Measurements from ENCODE around the gene PHLPP2.

The PHLPP2 gene

GRCh38 chr16:71724320-71724751 is at the start of gene PHLPP2:
Gene PHLPP2 (minus strand): TSS chr16:71724701. CDS start chr16:71714795, 9,906 bp downstream.
- DNase-seq (ENCODE audit: low spot score): no peak
- FAIRE-seq: no peak

GRCh38 chr16:71771571-71771970 is 47.1 kb upstream of the PHLPP2 start:
- FAIRE-seq: no peak

GRCh38 chr16:71769222-71769621 is 44.7 kb upstream of the PHLPP2 start:
- FAIRE-seq (no peak), DNase-seq (ENCODE audit: low spot score) (no peak)

More at GRCh38 chr16:71771571-71771970, 47.1 kb upstream of the PHLPP2 start:
- DNase-seq (ENCODE audit: low spot score): no peak

DNA sequence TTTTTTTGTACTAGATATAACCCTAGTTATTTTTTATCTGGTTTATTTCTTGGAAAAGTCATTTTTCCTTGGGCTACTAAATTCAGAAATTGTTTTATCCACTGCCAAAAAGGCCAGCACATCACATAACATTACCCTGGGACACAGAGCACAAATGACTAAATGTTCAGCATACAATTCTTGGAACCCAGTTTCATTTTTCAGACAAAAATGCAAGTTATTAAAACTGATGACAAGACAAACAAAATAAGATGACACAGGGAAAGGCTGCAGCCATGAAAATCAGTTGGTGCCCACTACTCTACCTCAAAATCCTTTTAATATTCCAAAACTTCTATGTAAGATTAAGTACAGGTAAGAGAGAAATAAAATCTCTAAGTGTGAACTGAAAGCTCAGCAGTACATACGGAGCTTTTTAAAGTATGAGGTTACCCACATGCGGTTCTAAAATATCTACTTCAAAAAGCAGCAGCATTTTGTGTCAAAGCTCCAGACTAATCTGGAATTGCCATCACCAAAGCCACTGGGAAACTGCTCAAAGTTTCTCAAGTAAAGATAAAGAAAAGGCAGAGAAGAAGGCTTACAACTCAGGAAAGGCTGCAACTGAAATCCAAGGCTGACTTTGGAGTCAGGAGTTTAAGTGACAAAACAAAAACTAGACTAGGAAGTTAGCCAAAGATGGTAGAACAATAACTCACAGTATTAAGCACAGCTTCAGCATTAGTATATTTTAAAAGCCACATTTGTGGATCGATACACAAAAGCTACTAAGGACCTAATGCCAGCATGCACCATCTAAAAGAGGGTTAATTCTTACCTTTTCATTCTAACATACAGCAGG is 42.8 kb upstream of the PHLPP2 start:
- no peak for FAIRE-seq

GRCh38 chr16:71762186-71762585 is 37.7 kb upstream of the PHLPP2 start:
- DNase-seq (ENCODE audit: low spot score): no peak
- no peak for FAIRE-seq

More for the DNA sequence above, 42.8 kb upstream of the PHLPP2 start:
- no peak for DNase-seq (ENCODE audit: low spot score)

GRCh38 chr16:71761097-71761496 is 36.6 kb upstream of the PHLPP2 start:
- FAIRE-seq: no peak
- DNase-seq (ENCODE audit: low spot score): no peak

DNA sequence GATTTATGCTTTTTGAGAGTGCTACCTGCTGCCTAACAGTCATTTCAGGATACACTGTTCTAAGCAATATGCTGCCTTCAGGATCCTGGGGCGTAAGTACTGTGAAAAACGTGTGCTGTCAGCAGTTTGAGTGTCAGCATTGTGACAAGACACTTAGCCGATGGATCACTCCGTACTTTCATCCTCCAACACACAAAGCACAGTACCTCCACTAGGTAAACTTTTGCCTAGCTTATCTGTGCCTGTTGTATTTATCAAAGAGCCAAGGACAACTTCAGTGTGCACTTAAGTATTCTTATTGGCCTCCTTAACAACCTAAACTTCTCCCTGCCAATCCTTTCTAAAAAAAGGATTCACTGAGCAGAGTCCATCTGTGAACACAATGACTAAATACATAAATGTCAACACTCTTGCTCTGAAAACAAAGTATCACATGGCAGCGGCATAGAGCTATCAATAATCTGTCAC is 33.8 kb upstream of the PHLPP2 start:
- no peak for DNase-seq (ENCODE audit: low spot score)
- no peak for FAIRE-seq

DNA sequence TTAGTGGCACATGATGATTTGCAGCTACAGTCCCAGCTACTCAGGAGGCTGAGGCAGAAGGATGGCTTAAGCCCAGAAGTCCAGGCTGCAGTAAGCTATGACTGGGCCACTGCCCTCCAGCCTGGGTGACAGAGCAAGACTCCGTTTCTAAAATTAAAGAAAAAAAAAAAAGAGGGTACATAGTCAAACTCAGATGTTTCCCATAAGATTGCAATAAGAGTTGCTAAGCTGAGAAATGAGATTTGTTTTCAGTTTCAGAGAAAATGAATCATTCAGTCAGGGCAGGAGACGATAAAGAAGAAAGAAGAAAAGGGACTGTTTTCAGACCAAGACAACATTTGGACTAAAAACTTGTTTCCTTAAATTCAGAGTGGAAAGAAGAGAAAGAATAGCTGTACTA is 30.2 kb upstream of the PHLPP2 start:
- DNase-seq (ENCODE audit: low spot score) (no peak), FAIRE-seq (no peak)

GRCh38 chr16:71754108-71754507 is 29.6 kb upstream of the PHLPP2 start:
- DNase-seq (ENCODE audit: low spot score) (no peak), FAIRE-seq (no peak)

DNA sequence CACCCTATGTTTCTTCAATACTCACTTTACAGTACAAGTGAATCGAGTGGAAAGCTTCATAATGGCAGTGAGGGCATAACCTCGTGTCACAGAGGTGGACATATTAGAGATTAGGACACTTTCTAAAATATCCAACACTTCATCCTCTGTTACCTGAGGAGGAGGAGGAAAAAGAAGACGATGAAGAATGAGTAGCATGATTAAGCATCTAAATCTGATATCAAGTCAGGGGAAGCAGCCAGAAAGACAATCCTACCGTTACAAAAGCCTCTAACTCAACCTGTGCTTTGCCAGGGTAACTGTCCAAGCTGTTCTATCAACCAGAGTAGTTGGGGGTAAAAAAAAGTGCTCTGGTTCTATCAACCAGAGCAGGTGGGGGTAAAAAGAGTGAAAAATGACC is 23.7 kb upstream of the PHLPP2 start:
- FAIRE-seq (no peak), DNase-seq (ENCODE audit: low spot score) (no peak)

- DNase-seq (ENCODE audit: low spot score): no peak
- FAIRE-seq: peak; percentile 64
Measured at GRCh38 chr16:71746442-71747046, 22.0 kb upstream of the PHLPP2 start.

DNA sequence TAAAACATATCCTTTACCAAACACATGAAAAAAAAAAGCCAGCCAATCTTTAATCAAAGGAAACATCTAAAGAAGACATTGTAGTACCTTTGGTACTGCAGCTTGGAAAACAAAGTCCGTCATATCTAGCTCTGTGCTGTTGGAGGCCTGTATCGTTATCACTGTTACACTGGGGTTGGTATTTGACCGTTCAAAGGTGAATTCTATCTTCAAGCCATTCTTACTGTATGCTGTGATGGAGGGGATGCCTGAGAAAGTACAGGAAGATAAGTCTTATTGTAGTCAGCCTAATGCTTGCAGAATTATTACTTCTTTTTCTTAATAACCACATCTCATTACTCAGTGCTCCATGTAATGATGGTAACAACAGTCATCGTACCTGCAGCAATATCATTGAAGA is 14.4 kb upstream of the PHLPP2 start:
- FAIRE-seq: no peak
- no peak for DNase-seq (ENCODE audit: low spot score)

DNA sequence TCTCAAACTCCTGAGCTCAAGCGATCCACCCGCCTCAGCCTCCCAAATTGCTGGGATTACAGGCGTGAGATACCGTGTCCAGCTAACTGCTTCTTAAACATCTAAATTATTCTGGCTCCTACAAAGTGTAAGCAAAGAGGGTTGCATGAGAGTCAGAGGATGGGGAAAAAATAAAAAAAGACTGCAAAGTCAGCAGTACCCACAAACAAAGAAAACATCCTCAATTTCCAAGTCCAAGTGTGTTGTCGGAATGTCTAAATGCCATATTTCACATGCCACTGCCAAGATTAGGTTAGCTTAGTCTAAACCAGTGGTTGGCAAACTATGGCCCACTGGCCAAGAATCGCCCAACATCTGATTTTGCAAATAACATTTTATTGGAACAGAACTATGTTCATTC is 13.0 kb upstream of the PHLPP2 start:
- FAIRE-seq: no peak
- DNase-seq (ENCODE audit: low spot score): no peak

- FAIRE-seq (no peak), DNase-seq (ENCODE audit: low spot score) (no peak)
Measured at GRCh38 chr16:71734511-71734910, 10.0 kb upstream of the PHLPP2 start.

DNA sequence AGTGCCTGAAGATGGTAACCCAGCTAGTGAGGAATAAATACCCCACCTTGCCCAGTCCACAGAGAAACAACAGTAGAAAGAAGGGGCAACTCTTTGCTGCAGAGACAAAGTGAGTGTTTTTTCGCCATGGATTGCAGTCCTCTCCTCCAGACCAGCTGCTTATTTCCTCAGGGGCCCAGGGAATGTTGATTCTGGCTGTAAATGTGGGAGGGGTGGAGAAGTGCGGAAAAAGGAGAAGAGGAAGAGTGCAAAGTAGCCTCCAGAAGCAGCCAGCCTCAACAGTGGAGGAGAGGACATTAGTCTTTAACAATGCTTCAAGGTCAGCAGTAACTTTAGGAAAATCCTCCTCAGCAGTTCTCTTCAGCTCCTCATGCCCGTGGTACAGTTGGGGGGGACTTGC is 8.1 kb upstream of the PHLPP2 start:
- DNase-seq (ENCODE audit: low spot score) (no peak), FAIRE-seq (no peak)

GRCh38 chr16:71727551-71728324 is 3.2 kb upstream of the PHLPP2 start:
- no peak for DNase-seq (ENCODE audit: low spot score)
- no peak for FAIRE-seq

- DNase-seq (ENCODE audit: low spot score): no peak
- FAIRE-seq: no peak
Measured at GRCh38 chr16:71726476-71727315, 2.2 kb upstream of the PHLPP2 start.

- FAIRE-seq: no peak
- peak; percentile 44 for DNase-seq (ENCODE audit: low spot score)
Measured at GRCh38 chr16:71723537-71724319, 773 bp downstream of the PHLPP2 start.

DNA sequence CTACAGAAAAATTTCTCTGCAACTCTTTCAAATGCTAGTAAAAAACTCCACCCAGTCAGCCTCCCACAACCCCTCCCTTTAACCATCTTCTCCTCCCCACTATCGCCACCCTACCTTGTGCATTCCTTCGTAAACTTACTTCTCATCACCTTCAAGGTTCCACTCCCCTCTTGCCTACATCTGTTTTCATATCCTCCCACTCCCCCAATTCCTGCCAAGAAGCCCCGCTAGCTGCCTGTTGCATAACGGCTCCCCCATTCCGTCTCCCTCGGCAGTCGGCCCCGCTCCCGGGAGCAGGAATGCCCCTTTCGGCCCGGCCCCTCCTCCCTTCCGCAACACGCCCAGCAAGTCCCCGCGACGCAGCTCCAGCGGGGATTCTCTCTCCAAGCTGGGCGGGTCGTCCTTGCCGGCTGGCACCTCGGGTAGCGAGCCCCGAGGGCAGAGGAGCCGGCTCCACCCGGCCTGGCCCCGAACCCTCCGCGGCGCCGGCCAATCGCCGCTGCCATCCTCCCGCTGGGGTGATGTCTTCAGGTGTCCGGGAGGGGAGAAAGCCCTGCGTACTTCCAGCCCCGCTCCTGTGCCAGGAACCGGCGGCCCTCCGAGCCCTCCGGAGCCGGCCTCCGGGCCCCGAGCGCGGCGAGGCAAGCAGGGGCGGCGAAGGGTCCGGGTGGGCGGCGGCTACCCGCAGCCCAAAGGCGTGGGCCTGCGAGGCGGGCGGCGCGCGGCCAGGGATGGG is 1.5 kb downstream of the PHLPP2 start:
- FAIRE-seq: no peak
- DNase-seq (ENCODE audit: low spot score): peak; percentile 45
